AG09309 (cell line): Measurements from ENCODE around the gene KRT72.

Experiments
- DNase-seq: peaks from one replicate; pipeline ENCODE4 v3.0.0-alpha.2; 2010; ENCODE audit warnings: low read depth
- H3K4me3 ChIP-seq: 2 replicates; pipeline ENCODE4 v1.5.1; 2011; ENCODE audit warnings: mild to moderate bottlenecking, low read depth, low read length, moderate library complexity; ENCODE audit not compliant: control insufficient read depth
- CTCF ChIP-seq: IDR thresholded peaks from 2 replicates; pipeline ENCODE4 v1.5.1; 2011; ENCODE audit warnings: mild to moderate bottlenecking, low read depth, low read length, inconsistent platforms; ENCODE audit not compliant: insufficient read depth, control insufficient read depth; ENCODE audit errors: missing control alignments

Gene KRT72

GRCh38 chr12:52627395-52628110, 26.3 kb upstream of the KRT72 start:
- no peak for TF ChIP-seq CTCF
- no peak for DNase-seq
- no peak overlapping the region for H3K4me3 ChIP-seq

- no peak for DNase-seq
- no peak for TF ChIP-seq CTCF
These were observed 21.1 kb upstream of the KRT72 start for GRCh38 chr12:52622349-52622748.

GRCh38 chr12:52618866-52619265, 17.6 kb upstream of the KRT72 start:
- TF ChIP-seq CTCF = no peak
- DNase-seq = no peak
- no peak overlapping the region for H3K4me3 ChIP-seq

More at GRCh38 chr12:52622349-52622748, 21.1 kb upstream of the KRT72 start:
- H3K4me3 ChIP-seq = no peak overlapping the region

- no peak within 1 kb of the TSS for H3K4me3 ChIP-seq
- TF ChIP-seq CTCF = no peak
- DNase-seq = no peak
These were observed 17.0 kb upstream of the KRT72 start, which contains the start of gene KRT73 for GRCh38 chr12:52618216-52618615. Gene KRT73, minus strand, starts transcription at chr12:52618559. Its CDS starts 35 bp downstream, at chr12:52618524.

GRCh38 chr12:52617403-52617785, 16.1 kb upstream of the KRT72 start:
- TF ChIP-seq CTCF = no peak
- DNase-seq = no peak
- H3K4me3 ChIP-seq = no peak overlapping the region

- TF ChIP-seq CTCF = no peak
- H3K4me3 ChIP-seq = no peak overlapping the region
- DNase-seq = no peak
These were observed 15.6 kb upstream of the KRT72 start for GRCh38 chr12:52616680-52617402.
